GM19238 (cell line): ENCODE measurements around the gene CXADR.
A peak's percentile ranks its signal among the peaks of the same experiment; 100 is the strongest.

ENCODE experiments used
- DNase-seq: peaks from one replicate; pipeline ENCODE4 v3.0.0; 2011; ENCODE audit warnings: low spot score; ENCODE audit not compliant: insufficient read length

CXADR gene

GRCh38 chr21:17597680-17598079, 84.8 kb downstream of the CXADR start:
- DNase-seq, result no peak

GRCh38 chr21:17598437-17598836, 85.6 kb downstream of the CXADR start:
- no peak for DNase-seq

GRCh38 chr21:17602874-17603273, 90.0 kb downstream of the CXADR start:
- no peak for DNase-seq

- DNase-seq, result no peak
These were observed 94.8 kb downstream of the CXADR start for GRCh38 chr21:17607684-17608083.

- DNase-seq, result no peak
These were observed 96.8 kb downstream of the CXADR start for GRCh38 chr21:17609681-17610080.

- no peak for DNase-seq
These were observed 98.1 kb downstream of the CXADR start for GRCh38 chr21:17610911-17611310.

- peak; percentile 46 for DNase-seq
These were observed 98.7 kb downstream of the CXADR start for GRCh38 chr21:17611414-17612022.

- DNase-seq, result peak; percentile 16
These were observed 99.3 kb downstream of the CXADR start for GRCh38 chr21:17612023-17612564.

- peak; percentile 80 for DNase-seq
These were observed 99.9 kb downstream of the CXADR start, which contains the start of gene BTG3 for GRCh38 chr21:17612565-17613241. BTG3 (minus strand) TSS chr21:17612901; CDS start chr21:17609144, 3,757 bp downstream.

GRCh38 chr21:17613242-17613676, 100.4 kb downstream of the CXADR start:
- no peak for DNase-seq

GRCh38 chr21:17616831-17617230, 104.0 kb downstream of the CXADR start:
- DNase-seq, result no peak

GRCh38 chr21:17622018-17622417, 109.2 kb downstream of the CXADR start:
- no peak for DNase-seq

GRCh38 chr21:17631195-17631594, 118.4 kb downstream of the CXADR start:
- DNase-seq, result no peak

GRCh38 chr21:17636711-17637110, 123.9 kb downstream of the CXADR start:
- no peak for DNase-seq

GRCh38 chr21:17640821-17641220, 128.0 kb downstream of the CXADR start:
- no peak for DNase-seq
